GM21737 (cell line): ENCODE data around the gene B3GAT1.

ENCODE experiments used
- ATAC-seq: cut with Tn5 transposase; IDR thresholded peaks from one replicate; pipeline ENCODE4 v1.9.1; 2021; ENCODE audit warnings: mild to moderate bottlenecking, moderate library complexity; ENCODE audit not compliant: unreplicated experiment

Gene B3GAT1

GRCh38 chr11:134441706-134442105, 29.7 kb upstream of the B3GAT1 start:
- no peak for ATAC-seq

GRCh38 chr11:134441281-134441680, 29.2 kb upstream of the B3GAT1 start:
- no peak for ATAC-seq

- ATAC-seq: no peak
These were observed 28.8 kb upstream of the B3GAT1 start for GRCh38 chr11:134440851-134441250.

GRCh38 chr11:134438542-134439537, 26.8 kb upstream of the B3GAT1 start:
- no peak for ATAC-seq

GRCh38 chr11:134437821-134438220, 25.8 kb upstream of the B3GAT1 start:
- ATAC-seq: no peak

GRCh38 chr11:134436781-134437180, 24.7 kb upstream of the B3GAT1 start:
- ATAC-seq: no peak

GRCh38 chr11:134433806-134434205, 21.8 kb upstream of the B3GAT1 start:
- ATAC-seq: no peak

- ATAC-seq: no peak
These were observed 21.2 kb upstream of the B3GAT1 start for GRCh38 chr11:134433251-134433650.

GRCh38 chr11:134432776-134433175, 20.7 kb upstream of the B3GAT1 start:
- no peak for ATAC-seq

GRCh38 chr11:134429106-134429505, 17.1 kb upstream of the B3GAT1 start:
- ATAC-seq: no peak

- no peak for ATAC-seq
These were observed 13.9 kb upstream of the B3GAT1 start for GRCh38 chr11:134425816-134426536.

- no peak for ATAC-seq
These were observed 13.4 kb upstream of the B3GAT1 start for GRCh38 chr11:134425413-134425812.

- no peak for ATAC-seq
These were observed 11.1 kb upstream of the B3GAT1 start for GRCh38 chr11:134423106-134423505.

- no peak for ATAC-seq
These were observed 6.1 kb upstream of the B3GAT1 start for GRCh38 chr11:134417871-134418840.

GRCh38 chr11:134416726-134417125, 4.7 kb upstream of the B3GAT1 start:
- no peak for ATAC-seq

- ATAC-seq: no peak
These were observed 3.0 kb upstream of the B3GAT1 start for GRCh38 chr11:134414766-134415765.

- ATAC-seq: no peak
These were observed 2.0 kb upstream of the B3GAT1 start for GRCh38 chr11:134413826-134414731.

- ATAC-seq: no peak
These were observed 1.2 kb upstream of the B3GAT1 start for GRCh38 chr11:134413043-134413825.
